Measurements from ENCODE around the gene GCNT1. TPM values are rescaled to one million over a fixed set of nuclear protein-coding genes. Genes with fewer than 3 reads are reported as not detected.
"Not testable (repeated sequence)": the region's sequence is repeated elsewhere in the genome, so short reads cannot be mapped to it uniquely, and the experiment has no call there.

GCNT1 gene
- total RNA-seq, 1 donor from 2014 or later: 9.8 TPM

- Mint-ChIP-seq H3K27me3 (no peaks in the 10 kb centered on the region), H3K9me3 (no peaks in the 10 kb centered on the region), H3K4me1 (peaks cover 15% of the 10 kb centered on the region), H3K4me3 (no peak overlapping the region), H3K36me3 (ENCODE audit: low read depth) (no peaks in the 10 kb centered on the region), H3K27ac (peak overlapping the region; percentile 51)
- DNase-seq: no peak
- intact Hi-C loops (cut with micrococcal nuclease): no loop called here
These were observed 25.6 kb upstream of the GCNT1 start for GRCh38 chr9:76433406-76433805.

GRCh38 chr9:76433836-76434235, 25.1 kb upstream of the GCNT1 start:
- intact Hi-C loops (cut with micrococcal nuclease): no loop called here
- no peaks in the 10 kb centered on the region for H3K9me3 Mint-ChIP-seq
- no peak for DNase-seq
- H3K4me3 Mint-ChIP-seq: no peak overlapping the region
- no peaks in the 10 kb centered on the region for H3K27me3 Mint-ChIP-seq
- H3K27ac Mint-ChIP-seq: peak overlapping the region; percentile 51
- no peaks in the 10 kb centered on the region for H3K36me3 Mint-ChIP-seq (ENCODE audit: low read depth)
- peaks cover 19% of the 10 kb centered on the region for H3K4me1 Mint-ChIP-seq

GRCh38 chr9:76434897-76435296, 24.1 kb upstream of the GCNT1 start:
- H3K9me3 Mint-ChIP-seq; H3K4me3 Mint-ChIP-seq; H3K36me3 Mint-ChIP-seq (ENCODE audit: low read depth); DNase-seq; H3K27me3 Mint-ChIP-seq; intact Hi-C loops (cut with micrococcal nuclease): not testable (repeated sequence)
- Mint-ChIP-seq H3K4me1 (peaks cover 25% of the 10 kb centered on the region), H3K27ac (peak overlapping the region; percentile 60)

GRCh38 chr9:76437017-76437699, 21.8 kb upstream of the GCNT1 start:
- DNase-seq; H3K27me3 Mint-ChIP-seq; H3K9me3 Mint-ChIP-seq; intact Hi-C loops (cut with micrococcal nuclease); H3K4me3 Mint-ChIP-seq; H3K27ac Mint-ChIP-seq; H3K36me3 Mint-ChIP-seq (ENCODE audit: low read depth): not testable (repeated sequence)
- peaks cover 41% of the 10 kb centered on the region for H3K4me1 Mint-ChIP-seq

GRCh38 chr9:76438841-76439588, 20.0 kb upstream of the GCNT1 start:
- H3K9me3 Mint-ChIP-seq: no peaks in the 10 kb centered on the region
- no peak for DNase-seq
- peaks cover 4% of the 10 kb centered on the region for H3K36me3 Mint-ChIP-seq (ENCODE audit: low read depth)
- peak overlapping the region; percentile 79 for H3K27ac Mint-ChIP-seq
- intact Hi-C loops (cut with micrococcal nuclease): loop anchor here (1.0 to 2.0 kb wide), 2 partner anchors 36 to 124 kb away; no protein-coding TSS in a partner anchor
- H3K27me3 Mint-ChIP-seq: no peaks in the 10 kb centered on the region
- H3K4me1 Mint-ChIP-seq: peaks cover 38% of the 10 kb centered on the region
- H3K4me3 Mint-ChIP-seq: peak overlapping the region; percentile 8

- intact Hi-C loops (cut with micrococcal nuclease): loop anchor here (1.0 to 10.0 kb wide), 7 partner anchors 17 to 1354 kb away; partner anchors contain the start of genes GCNT1, NMRK1, OSTF1 and PCSK5
- peaks cover 50% of the 10 kb centered on the region for H3K4me1 Mint-ChIP-seq
These were observed 17.2 kb upstream of the GCNT1 start for GRCh38 chr9:76441551-76442322.

GRCh38 chr9:76443887-76444286, 15.1 kb upstream of the GCNT1 start:
- no peaks in the 10 kb centered on the region for H3K9me3 Mint-ChIP-seq
- peaks cover 40% of the 10 kb centered on the region for H3K4me1 Mint-ChIP-seq
- H3K4me3 Mint-ChIP-seq: peak overlapping the region; percentile 70
- H3K36me3 Mint-ChIP-seq (ENCODE audit: low read depth): peaks cover 12% of the 10 kb centered on the region
- peak overlapping the region; percentile 13 for H3K27ac Mint-ChIP-seq
- intact Hi-C loops (cut with micrococcal nuclease): loop anchor here (5.0 to 10.0 kb wide), 3 partner anchors 549 to 1357 kb away; partner anchors contain the start of genes NMRK1, OSTF1 and PCSK5
- no peaks in the 10 kb centered on the region for H3K27me3 Mint-ChIP-seq
- DNase-seq: no peak

More at GRCh38 chr9:76441551-76442322, 17.2 kb upstream of the GCNT1 start:
- Mint-ChIP-seq H3K36me3 (ENCODE audit: low read depth) (peaks cover 12% of the 10 kb centered on the region), H3K27ac (peak overlapping the region; percentile 98), H3K4me3 (peak overlapping the region; percentile 88), H3K9me3 (no peaks in the 10 kb centered on the region), H3K27me3 (no peaks in the 10 kb centered on the region)
- DNase-seq: peak; percentile 69

GRCh38 chr9:76444322-76444929, 14.6 kb upstream of the GCNT1 start:
- H3K36me3 Mint-ChIP-seq (ENCODE audit: low read depth): peaks cover 12% of the 10 kb centered on the region
- peak overlapping the region; percentile 13 for H3K27ac Mint-ChIP-seq
- H3K4me1 Mint-ChIP-seq: peaks cover 37% of the 10 kb centered on the region
- H3K9me3 Mint-ChIP-seq: no peaks in the 10 kb centered on the region
- DNase-seq: no peak
- H3K4me3 Mint-ChIP-seq: peak overlapping the region; percentile 70
- intact Hi-C loops (cut with micrococcal nuclease): loop anchor here (5.0 to 10.0 kb wide), 3 partner anchors 550 to 1357 kb away; partner anchors contain the start of genes NMRK1, OSTF1 and PCSK5
- no peaks in the 10 kb centered on the region for H3K27me3 Mint-ChIP-seq

GRCh38 chr9:76445976-76446375, 13.0 kb upstream of the GCNT1 start:
- no peaks in the 10 kb centered on the region for H3K27me3 Mint-ChIP-seq
- intact Hi-C loops (cut with micrococcal nuclease): loop anchor here (5.0 to 10.0 kb wide), 3 partner anchors 551 to 1301 kb away; partner anchors contain the start of gene PCSK5
- no peak overlapping the region for H3K27ac Mint-ChIP-seq
- H3K4me1 Mint-ChIP-seq: peaks cover 31% of the 10 kb centered on the region
- DNase-seq: no peak
- no peak overlapping the region for H3K4me3 Mint-ChIP-seq
- peaks cover 12% of the 10 kb centered on the region for H3K36me3 Mint-ChIP-seq (ENCODE audit: low read depth)
- H3K9me3 Mint-ChIP-seq: no peaks in the 10 kb centered on the region

GRCh38 chr9:76448501-76448900, 10.5 kb upstream of the GCNT1 start:
- DNase-seq: no peak
- Mint-ChIP-seq H3K27me3 (no peaks in the 10 kb centered on the region), H3K4me3 (no peak overlapping the region), H3K27ac (no peak overlapping the region), H3K9me3 (no peaks in the 10 kb centered on the region), H3K4me1 (peaks cover 23% of the 10 kb centered on the region), H3K36me3 (ENCODE audit: low read depth) (peaks cover 9% of the 10 kb centered on the region)
- intact Hi-C loops (cut with micrococcal nuclease): loop anchor here (5.0 to 10.0 kb wide), 3 partner anchors 554 to 1304 kb away; partner anchors contain the start of gene PCSK5

GRCh38 chr9:76451234-76451633, 7.7 kb upstream of the GCNT1 start:
- intact Hi-C loops (cut with micrococcal nuclease): no loop called here
- H3K9me3 Mint-ChIP-seq: peaks cover 4% of the 10 kb centered on the region
- peaks cover 6% of the 10 kb centered on the region for H3K36me3 Mint-ChIP-seq (ENCODE audit: low read depth)
- no peak for DNase-seq
- peaks cover 18% of the 10 kb centered on the region for H3K4me1 Mint-ChIP-seq
- H3K27ac Mint-ChIP-seq: no peak overlapping the region
- H3K27me3 Mint-ChIP-seq: no peaks in the 10 kb centered on the region
- no peak overlapping the region for H3K4me3 Mint-ChIP-seq

GRCh38 chr9:76452839-76453238, 6.1 kb upstream of the GCNT1 start:
- H3K27ac Mint-ChIP-seq: no peak overlapping the region

GRCh38 chr9:76453785-76454184, 5.2 kb upstream of the GCNT1 start:
- intact Hi-C loops (cut with micrococcal nuclease): no loop called here
- Mint-ChIP-seq H3K36me3 (ENCODE audit: low read depth) (peaks cover 6% of the 10 kb centered on the region), H3K4me1 (peaks cover 22% of the 10 kb centered on the region), H3K27ac (no peak overlapping the region), H3K27me3 (no peaks in the 10 kb centered on the region), H3K4me3 (no peak overlapping the region), H3K9me3 (peaks cover 4% of the 10 kb centered on the region)
- DNase-seq: no peak

More at GRCh38 chr9:76452839-76453238, 6.1 kb upstream of the GCNT1 start:
- Mint-ChIP-seq H3K4me3 (no peak overlapping the region), H3K36me3 (ENCODE audit: low read depth) (peaks cover 6% of the 10 kb centered on the region), H3K4me1 (peaks cover 18% of the 10 kb centered on the region), H3K27me3 (no peaks in the 10 kb centered on the region), H3K9me3 (peaks cover 4% of the 10 kb centered on the region)
- intact Hi-C loops (cut with micrococcal nuclease): no loop called here
- DNase-seq: no peak
